GM10266 (cell line): ENCODE data around the gene NRCAM.

Experiments
- DNase-seq: peaks from one replicate; pipeline ENCODE4 v3.0.0; 2012; ENCODE audit errors: extremely low spot score
- TF ChIP-seq, protein P1 (sequence below): IDR thresholded peaks from 2 replicates; pipeline ENCODE4 v1.5.1; 2012; ENCODE audit warnings: mild to moderate bottlenecking, low read depth; ENCODE audit not compliant: control insufficient read depth, insufficient read depth; ENCODE audit errors: missing control alignments

The NRCAM gene

DNA sequence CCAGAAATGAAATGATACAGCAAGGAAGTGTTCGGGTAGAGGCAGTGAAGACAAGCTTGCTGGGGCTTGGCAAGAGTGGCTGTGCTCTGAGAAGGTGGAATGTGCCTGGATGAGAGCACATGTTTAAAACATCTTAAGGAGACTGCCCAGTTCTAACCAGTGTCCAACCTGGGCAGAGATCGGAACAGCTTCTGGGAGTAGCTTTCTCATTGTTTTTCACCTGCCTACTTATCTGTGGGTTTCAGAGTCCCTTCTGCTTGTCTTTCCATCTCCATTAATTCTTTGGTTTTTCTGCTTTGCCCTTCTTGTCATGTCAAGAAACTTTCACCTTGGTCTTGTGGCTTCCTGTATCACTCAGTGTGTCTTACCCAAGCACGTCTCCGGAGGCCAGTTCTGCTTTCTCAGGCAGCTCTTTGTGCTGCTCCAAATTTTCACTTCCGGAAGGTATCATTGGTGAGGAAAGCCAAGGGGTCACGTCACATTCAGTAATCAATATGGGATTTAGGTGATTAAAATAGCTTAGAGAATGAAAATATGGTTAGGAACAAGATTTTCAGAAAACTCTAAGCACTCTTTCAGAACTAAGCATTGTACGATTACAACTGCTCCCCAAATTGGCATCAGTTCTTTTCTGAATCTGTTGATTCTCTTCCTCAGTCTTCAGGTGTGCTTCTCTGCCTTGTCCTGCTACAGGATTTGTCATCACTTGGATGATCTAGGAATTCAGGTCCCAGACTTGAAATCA lies 320.6 kb downstream of the NRCAM start:
- DNase-seq, result peak; percentile 42
- TF ChIP-seq, protein P1, sequence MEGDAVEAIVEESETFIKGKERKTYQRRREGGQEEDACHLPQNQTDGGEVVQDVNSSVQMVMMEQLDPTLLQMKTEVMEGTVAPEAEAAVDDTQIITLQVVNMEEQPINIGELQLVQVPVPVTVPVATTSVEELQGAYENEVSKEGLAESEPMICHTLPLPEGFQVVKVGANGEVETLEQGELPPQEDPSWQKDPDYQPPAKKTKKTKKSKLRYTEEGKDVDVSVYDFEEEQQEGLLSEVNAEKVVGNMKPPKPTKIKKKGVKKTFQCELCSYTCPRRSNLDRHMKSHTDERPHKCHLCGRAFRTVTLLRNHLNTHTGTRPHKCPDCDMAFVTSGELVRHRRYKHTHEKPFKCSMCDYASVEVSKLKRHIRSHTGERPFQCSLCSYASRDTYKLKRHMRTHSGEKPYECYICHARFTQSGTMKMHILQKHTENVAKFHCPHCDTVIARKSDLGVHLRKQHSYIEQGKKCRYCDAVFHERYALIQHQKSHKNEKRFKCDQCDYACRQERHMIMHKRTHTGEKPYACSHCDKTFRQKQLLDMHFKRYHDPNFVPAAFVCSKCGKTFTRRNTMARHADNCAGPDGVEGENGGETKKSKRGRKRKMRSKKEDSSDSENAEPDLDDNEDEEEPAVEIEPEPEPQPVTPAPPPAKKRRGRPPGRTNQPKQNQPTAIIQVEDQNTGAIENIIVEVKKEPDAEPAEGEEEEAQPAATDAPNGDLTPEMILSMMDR, result no peak

DNA sequence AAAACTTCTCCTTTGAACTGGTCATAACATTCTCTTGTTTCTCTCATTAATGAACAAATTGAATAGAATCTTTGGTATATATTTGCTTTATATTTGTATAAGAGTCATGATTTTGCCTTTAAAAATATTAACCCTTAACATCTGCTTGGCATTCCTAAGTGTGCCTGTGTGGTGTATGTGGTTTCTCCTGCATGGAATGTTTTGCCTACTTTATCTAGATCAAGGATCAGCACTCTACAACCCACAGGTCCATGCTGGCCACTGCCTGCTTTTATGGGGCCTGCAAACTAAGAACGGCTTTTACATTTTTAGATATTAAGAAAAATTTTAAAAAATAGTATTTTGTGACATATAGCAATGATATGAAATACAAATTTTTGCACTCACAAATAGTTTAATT lies 321.8 kb downstream of the NRCAM start:
- DNase-seq, result no peak
- TF ChIP-seq, protein P1, result no peak

DNA sequence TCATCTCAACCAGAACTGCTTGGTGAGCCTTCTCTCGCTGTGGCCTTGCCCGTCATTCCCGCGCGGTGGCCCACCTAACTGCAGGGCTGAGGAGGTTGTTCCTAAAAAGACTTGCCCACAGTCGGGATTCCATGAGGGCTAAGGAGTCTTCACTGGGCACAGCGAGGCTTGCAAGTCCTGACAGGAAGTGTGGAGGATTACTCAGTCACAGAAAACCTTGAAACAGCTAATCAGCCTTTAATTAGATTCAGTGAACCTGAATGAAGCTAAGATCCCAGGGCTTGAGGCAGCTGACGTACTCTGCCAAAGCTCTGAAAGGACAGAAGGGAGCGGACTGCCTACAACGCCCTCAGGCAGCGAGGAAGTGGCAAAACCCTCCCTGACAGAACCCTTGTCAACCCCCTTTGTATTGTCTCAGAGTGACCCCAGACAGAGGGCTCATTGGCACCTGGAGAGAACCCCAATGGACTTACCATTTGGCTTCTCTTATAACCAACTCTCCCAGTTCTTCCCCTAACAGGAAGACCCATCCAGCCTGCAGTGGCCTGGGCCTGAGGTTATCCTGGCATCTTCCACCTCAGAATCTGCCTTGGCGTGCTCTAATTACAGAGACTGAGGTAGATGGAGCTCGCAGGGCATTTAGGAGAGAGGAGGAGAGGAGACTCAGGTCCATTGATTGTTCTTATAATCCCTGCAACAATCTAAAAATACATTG lies 323.5 kb downstream of the NRCAM start:
- no peak for DNase-seq
- TF ChIP-seq, protein P1, result no peak

GRCh38 chr7:108130261-108130660 lies 326.0 kb downstream of the NRCAM start, which contains the start of gene LAMB4:
Gene LAMB4, minus strand, starts transcription at chr7:108130361. Its CDS starts 7,197 bp downstream, at chr7:108123164.
- TF ChIP-seq, protein P1, result no peak
- DNase-seq, result no peak

DNA sequence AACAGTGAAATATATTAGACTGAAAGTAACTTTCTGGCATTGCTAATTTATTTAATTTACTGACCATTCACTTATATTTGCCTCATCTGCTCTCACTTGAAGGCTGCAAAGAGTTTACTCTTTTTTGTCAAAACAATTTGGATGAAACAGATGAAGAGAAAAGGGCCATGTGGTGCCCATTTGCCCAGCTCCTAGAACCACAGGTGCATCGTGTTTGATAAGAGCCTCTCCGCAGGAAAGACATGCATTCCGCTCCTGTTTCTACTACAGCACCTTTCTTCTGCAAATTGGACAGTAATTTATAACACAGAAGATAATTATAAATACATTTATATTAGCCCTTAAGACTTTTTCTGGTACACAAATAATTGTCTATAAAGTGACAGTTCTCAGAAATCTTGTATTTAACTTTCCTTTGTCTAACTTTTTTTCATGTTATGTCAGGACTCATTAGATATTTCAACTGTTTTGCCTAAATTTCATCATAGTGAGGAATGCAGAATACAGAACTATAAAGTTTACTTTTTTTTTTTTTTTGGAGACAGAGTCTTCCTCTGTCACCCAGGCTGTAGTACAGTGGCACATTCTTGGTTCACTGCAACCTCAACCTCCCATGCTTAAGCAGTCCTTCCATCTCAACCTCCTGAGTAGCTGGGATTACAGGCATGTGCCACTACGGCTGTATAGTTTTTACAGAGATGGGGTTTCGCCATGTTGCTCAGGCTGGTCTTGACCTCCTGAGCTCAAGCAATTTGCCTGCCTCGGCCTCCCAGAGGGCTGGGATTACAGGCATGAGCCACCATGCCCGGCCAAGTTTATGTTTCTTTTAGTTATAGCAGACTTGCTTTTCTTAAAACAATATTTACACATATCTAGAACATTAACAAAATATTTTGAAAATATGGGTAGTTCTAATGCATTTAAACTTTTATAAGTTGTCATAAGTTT lies 326.9 kb downstream of the NRCAM start:
- DNase-seq, result no peak

DNA sequence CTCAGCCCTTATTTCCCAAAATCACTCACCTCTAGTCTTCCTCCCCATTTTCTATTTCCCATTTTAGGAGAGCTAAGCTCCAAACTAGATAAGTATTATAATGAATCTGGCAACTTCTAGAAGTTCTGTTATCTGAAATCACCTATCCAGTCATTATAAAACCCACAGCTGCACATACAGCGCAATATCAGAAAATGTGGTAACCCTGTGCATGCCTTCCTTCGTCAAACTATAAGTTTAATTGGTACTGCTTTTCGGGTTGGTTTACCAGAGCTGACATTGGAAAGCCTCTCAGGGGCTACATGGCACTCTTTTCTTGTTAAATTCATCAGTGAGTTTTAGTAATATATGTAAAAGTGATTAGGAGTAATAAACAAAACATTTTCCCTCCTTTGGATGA lies 327.7 kb downstream of the NRCAM start:
- TF ChIP-seq, protein P1, result no peak
- DNase-seq, result no peak

More for the DNA sequence above, 326.9 kb downstream of the NRCAM start:
- TF ChIP-seq, protein P1, result no peak
